ENCODE results near the gene SLC22A1.

DNA sequence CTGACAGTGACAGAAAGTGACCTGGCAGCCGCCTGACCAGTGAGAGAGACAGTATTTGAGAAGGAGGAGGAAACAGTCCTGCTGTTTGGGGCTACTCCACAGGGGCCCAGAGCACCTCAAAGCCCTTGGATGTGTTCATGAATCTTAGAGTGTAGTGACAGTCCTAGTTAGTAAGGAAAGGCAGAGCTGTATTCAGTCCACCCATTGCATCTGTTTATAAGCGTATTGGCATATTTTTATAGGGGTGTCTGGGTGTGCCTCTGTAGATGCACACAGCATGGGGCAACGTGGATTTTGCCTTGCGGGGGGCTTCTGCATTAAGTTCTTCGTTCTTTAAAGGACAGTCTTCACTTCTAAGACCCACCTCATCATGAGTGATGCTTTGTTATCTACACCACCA is 44.6 kb upstream of the SLC22A1 start:
- TF ChIP-seq POLR2AphosphoS5 (IDR thresholded peaks at IDR 0.05) (no peak), POLR2A (IDR thresholded peaks at IDR 0.05; ENCODE audit: low read depth) (no peak)
- TF ChIP-seq, protein P1, sequence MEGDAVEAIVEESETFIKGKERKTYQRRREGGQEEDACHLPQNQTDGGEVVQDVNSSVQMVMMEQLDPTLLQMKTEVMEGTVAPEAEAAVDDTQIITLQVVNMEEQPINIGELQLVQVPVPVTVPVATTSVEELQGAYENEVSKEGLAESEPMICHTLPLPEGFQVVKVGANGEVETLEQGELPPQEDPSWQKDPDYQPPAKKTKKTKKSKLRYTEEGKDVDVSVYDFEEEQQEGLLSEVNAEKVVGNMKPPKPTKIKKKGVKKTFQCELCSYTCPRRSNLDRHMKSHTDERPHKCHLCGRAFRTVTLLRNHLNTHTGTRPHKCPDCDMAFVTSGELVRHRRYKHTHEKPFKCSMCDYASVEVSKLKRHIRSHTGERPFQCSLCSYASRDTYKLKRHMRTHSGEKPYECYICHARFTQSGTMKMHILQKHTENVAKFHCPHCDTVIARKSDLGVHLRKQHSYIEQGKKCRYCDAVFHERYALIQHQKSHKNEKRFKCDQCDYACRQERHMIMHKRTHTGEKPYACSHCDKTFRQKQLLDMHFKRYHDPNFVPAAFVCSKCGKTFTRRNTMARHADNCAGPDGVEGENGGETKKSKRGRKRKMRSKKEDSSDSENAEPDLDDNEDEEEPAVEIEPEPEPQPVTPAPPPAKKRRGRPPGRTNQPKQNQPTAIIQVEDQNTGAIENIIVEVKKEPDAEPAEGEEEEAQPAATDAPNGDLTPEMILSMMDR (IDR thresholded peaks at IDR 0.05), result no peak
